Loucy (cell line): ENCODE measurements around the gene ZNF845.
"Not testable (repeated sequence)": the region's sequence is repeated elsewhere in the genome, so short reads cannot be mapped to it uniquely, and the experiment has no call there.

Experiments used
- H2AFZ ChIP-seq: fragments of 200-600 bp; sonication (generic); 2 replicates; pipeline ENCODE4 v1.6.0; 2016; ENCODE audit warnings: antibody characterized with exemption, mild to moderate bottlenecking, low read length, moderate library complexity
- H3F3A ChIP-seq: fragments of 200-600 bp; 2 replicates; pipeline ENCODE4 v1.6.0; 2016; ENCODE audit warnings: antibody characterized with exemption, low read depth, mild to moderate bottlenecking
- H3K27me3 ChIP-seq: fragments of 200-600 bp; sonication (generic); 2 replicates; pipeline ENCODE4 v1.6.1; 2014; ENCODE audit warnings: low read length, mild to moderate bottlenecking; ENCODE audit not compliant: insufficient read depth, poor library complexity, severe bottlenecking
- H3K36me3 ChIP-seq: fragments of 200-600 bp; sonication (generic); 2 replicates; pipeline ENCODE4 v1.6.1; 2016; ENCODE audit warnings: low read length; ENCODE audit not compliant: insufficient read depth
- H3K4me1 ChIP-seq: fragments of 200-600 bp; sonication (generic); 2 replicates; pipeline ENCODE4 v1.5.1; 2014; ENCODE audit warnings: low read length, mild to moderate bottlenecking; ENCODE audit not compliant: insufficient read depth, poor library complexity, severe bottlenecking
- H3K4me2 ChIP-seq: fragments of 200-600 bp; sonication (generic); 2 replicates; pipeline ENCODE4 v1.6.0; 2014; ENCODE audit warnings: antibody characterized with exemption, low read length, low read depth, mild to moderate bottlenecking; ENCODE audit not compliant: poor library complexity, severe bottlenecking
- H3K4me3 ChIP-seq: fragments of 200-600 bp; sonication (generic); 2 replicates; pipeline ENCODE4 v1.5.1; 2014; ENCODE audit warnings: low read length, mild to moderate bottlenecking, mixed read lengths; ENCODE audit not compliant: poor library complexity, severe bottlenecking
- H3K79me2 ChIP-seq: fragments of 200-600 bp; sonication (generic); 2 replicates; pipeline ENCODE4 v1.6.1; 2014; ENCODE audit warnings: low read length; ENCODE audit not compliant: insufficient read depth
- H3K9ac ChIP-seq: fragments of 200-600 bp; sonication (generic); 2 replicates; pipeline ENCODE4 v1.6.0; 2014; ENCODE audit warnings: mild to moderate bottlenecking, low read depth, low read length, moderate library complexity; ENCODE audit not compliant: poor library complexity, severe bottlenecking
- H3K9me2 ChIP-seq: fragments of 200-600 bp; sonication (generic); replicated peaks from 2 replicates; pipeline ENCODE4 v1.6.1; 2016; ENCODE audit warnings: low read depth, low read length, mixed read lengths
- H3K9me3 ChIP-seq: fragments of 200-600 bp; sonication (generic); 2 replicates; pipeline ENCODE4 v1.6.1; 2014; ENCODE audit warnings: mild to moderate bottlenecking, antibody characterized with exemption, low read length, low read depth; ENCODE audit not compliant: insufficient read depth
- H4K20me1 ChIP-seq: fragments of 200-600 bp; sonication (generic); 2 replicates; pipeline ENCODE4 v1.6.0; 2014; ENCODE audit warnings: antibody characterized with exemption, low read length, mild to moderate bottlenecking; ENCODE audit not compliant: insufficient read depth, poor library complexity, severe bottlenecking
- CTCF ChIP-seq: fragments of 200-600 bp; sonication (generic); conservative IDR thresholded peaks from 2 replicates; pipeline ENCODE4 v1.5.1; 2014; ENCODE audit warnings: mild to moderate bottlenecking, antibody characterized with exemption, low read length
- EZH2phosphoT487 ChIP-seq: fragments of 200-600 bp; IDR thresholded peaks from 2 replicates; pipeline ENCODE4 v1.6.1; 2018; ENCODE audit warnings: antibody characterized with exemption, mild to moderate bottlenecking, moderate library complexity, borderline replicate concordance

ZNF845 gene

GRCh38 chr19:53294786-53295441 is 38.6 kb upstream of the ZNF845 start:
- Histone ChIP-seq H4K20me1 (no peaks in the 10 kb centered on the region), H3K4me1 (no peaks in the 10 kb centered on the region), H3K9ac (no peak overlapping the region), H3F3A (no peaks in the 10 kb centered on the region), H3K27me3 (no peaks in the 10 kb centered on the region), H3K9me3 (peaks cover 7% of the 10 kb centered on the region; the same call in 1 of the 2 replicates), H3K79me2 (no peaks in the 10 kb centered on the region), H3K4me3 (no peak overlapping the region), H3K4me2 (no peak overlapping the region), H3K36me3 (no peaks in the 10 kb centered on the region), H3K9me2 (no peaks in the 10 kb centered on the region), H2AFZ (no peak overlapping the region)
- TF ChIP-seq CTCF: no peak
- TF ChIP-seq EZH2phosphoT487: no peak

- not testable (repeated sequence) for H3K4me2 ChIP-seq, H3K4me3 ChIP-seq, H3K9me2 ChIP-seq, H3K9me3 ChIP-seq, H3K36me3 ChIP-seq, H3K4me1 ChIP-seq, H3K9ac ChIP-seq, H3F3A ChIP-seq, H3K27me3 ChIP-seq, H4K20me1 ChIP-seq, H2AFZ ChIP-seq, H3K79me2 ChIP-seq
These were observed 32.2 kb upstream of the ZNF845 start for GRCh38 chr19:53301341-53301740.

GRCh38 chr19:53308339-53308811 is 25.2 kb upstream of the ZNF845 start:
- no peaks in the 10 kb centered on the region for H3K79me2 ChIP-seq
- no peak overlapping the region for H3K4me2 ChIP-seq
- H3K4me1 ChIP-seq: no peaks in the 10 kb centered on the region
- H3K36me3 ChIP-seq: no peaks in the 10 kb centered on the region
- no peak overlapping the region for H3K9ac ChIP-seq
- H3F3A ChIP-seq: no peaks in the 10 kb centered on the region
- H3K27me3 ChIP-seq: no peaks in the 10 kb centered on the region
- no peaks in the 10 kb centered on the region for H3K9me2 ChIP-seq
- TF ChIP-seq CTCF (no peak; the same call in 1 of the 2 replicates), EZH2phosphoT487 (no peak)
- no peak overlapping the region for H2AFZ ChIP-seq
- no peaks in the 10 kb centered on the region for H4K20me1 ChIP-seq
- H3K9me3 ChIP-seq: no peaks in the 10 kb centered on the region
- no peak overlapping the region for H3K4me3 ChIP-seq

GRCh38 chr19:53311044-53311443 is 22.5 kb upstream of the ZNF845 start:
- Histone ChIP-seq H3K27me3 (no peaks in the 10 kb centered on the region), H2AFZ (no peak overlapping the region), H3K79me2 (no peaks in the 10 kb centered on the region), H3K4me3 (no peak overlapping the region), H3F3A (no peaks in the 10 kb centered on the region), H3K4me1 (no peaks in the 10 kb centered on the region), H3K9me2 (no peaks in the 10 kb centered on the region), H3K36me3 (no peaks in the 10 kb centered on the region), H3K9me3 (no peaks in the 10 kb centered on the region), H3K4me2 (no peak overlapping the region), H4K20me1 (no peaks in the 10 kb centered on the region), H3K9ac (no peak overlapping the region)
- TF ChIP-seq CTCF (no peak), EZH2phosphoT487 (no peak)
